HG03103 (cell line): Measurements from ENCODE around the gene CKMT1B.
"Not testable (repeated sequence)": the region's sequence is repeated elsewhere in the genome, so short reads cannot be mapped to it uniquely, and the experiment has no call there.

Source experiments
- ATAC-seq: cut with Tn5 transposase; IDR thresholded peaks from one replicate; pipeline ENCODE4 v1.9.1; 2021; ENCODE audit warnings: low read depth; ENCODE audit not compliant: unreplicated experiment

Gene CKMT1B

DNA sequence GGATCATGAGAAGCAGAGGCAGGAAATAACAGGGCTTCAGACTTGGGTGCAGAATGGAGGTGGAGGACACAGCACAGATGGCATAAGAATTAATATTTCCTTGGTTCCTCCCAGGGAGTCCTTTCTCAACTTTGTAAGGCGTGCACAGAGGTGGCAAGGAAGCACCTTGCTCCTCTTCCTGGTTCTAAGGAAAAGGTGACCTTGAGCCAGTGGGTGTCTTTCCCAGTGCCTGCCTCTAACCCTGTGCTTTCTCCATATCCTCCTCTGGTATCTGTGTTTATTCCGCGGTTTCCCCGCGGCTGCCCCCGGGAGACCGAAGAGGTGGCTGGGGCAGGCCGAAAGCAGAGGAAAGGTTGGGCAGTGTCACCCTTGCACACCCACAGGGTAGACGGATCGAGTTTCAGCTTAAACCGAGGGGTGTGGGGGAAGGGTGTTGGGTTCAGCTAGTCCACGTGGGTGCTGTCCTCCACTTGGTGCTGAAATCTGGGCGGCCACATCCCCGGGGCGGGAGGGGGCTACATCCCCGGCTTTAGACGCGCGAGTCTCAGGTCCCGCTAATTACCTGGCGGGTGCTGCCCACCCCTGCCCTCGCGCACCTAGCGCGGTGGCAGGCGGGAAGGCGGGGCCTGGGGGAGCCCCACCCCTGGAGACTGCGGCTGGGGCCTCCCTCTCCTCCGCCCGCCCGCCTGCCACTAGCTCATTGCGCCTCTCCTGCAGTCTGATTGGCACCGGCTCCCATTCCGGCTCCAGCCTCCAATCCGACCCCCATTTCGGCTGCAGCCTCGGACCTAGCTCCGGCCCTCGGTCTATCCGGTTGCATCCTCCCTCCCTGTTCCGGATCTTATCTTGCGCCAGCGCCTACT lies at the start of gene CKMT1B:
Gene CKMT1B (plus strand): TSS at position 700 of the 863 bp plus-strand sequence. CDS start 192 bp downstream, outside the sequence.
- ATAC-seq, result not testable (repeated sequence)

DNA sequence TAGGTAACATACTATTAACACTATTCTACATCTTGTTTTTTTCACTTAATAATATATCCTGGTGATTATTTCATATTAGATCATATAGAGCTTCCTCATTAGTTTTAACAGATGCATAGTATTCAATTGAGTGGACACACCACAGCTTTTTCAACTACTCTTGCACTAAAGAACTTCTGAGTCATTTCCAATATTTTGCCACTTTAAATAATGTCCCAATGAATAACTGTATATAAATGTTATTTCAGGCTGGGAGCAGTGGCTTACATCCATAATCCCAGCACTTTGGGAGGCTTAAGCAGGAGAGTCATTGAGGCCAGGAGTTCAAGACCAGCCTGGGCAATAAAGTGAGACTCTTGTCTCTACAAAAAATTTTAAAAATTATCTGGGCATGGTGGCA lies 49.6 kb upstream of the CKMT1B start:
- no peak for ATAC-seq

DNA sequence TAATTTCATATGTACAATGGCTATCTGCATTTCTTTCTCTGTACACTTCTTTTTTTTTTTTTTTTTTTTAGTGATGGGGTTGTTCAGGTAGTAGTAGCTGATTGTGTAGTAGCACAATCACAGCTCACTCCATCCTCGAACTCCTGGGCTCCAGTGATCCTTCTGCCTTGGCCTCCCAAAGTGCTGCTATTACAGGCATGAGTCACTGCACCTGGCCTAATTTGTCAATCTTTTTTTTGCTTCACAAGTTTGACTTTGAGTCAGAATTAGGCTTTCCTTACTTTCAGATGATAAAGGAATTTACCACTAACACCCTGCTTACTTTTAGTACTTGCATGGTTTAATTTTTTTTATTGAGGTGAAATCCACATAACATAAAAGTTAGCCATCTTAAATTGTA lies 48.4 kb upstream of the CKMT1B start:
- ATAC-seq, result no peak

DNA sequence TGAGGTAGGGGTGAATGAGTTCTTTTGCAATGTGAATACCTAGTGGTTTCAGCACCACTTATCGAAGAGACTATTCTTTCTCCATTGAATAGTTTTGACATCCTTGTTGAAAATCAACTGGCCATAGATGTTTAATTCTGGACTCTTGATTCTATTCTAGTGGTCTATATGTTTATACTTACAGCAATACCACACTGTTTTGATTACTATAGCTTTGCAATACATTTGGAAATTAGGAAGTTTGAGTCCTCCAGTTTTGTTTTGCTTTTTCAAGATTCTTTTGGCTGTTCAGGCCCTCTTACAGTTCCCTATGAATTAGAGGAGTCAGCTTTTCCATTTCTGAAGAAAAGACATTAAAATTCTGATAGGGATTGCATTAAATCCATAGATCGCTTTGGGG lies 46.3 kb upstream of the CKMT1B start:
- no peak for ATAC-seq

DNA sequence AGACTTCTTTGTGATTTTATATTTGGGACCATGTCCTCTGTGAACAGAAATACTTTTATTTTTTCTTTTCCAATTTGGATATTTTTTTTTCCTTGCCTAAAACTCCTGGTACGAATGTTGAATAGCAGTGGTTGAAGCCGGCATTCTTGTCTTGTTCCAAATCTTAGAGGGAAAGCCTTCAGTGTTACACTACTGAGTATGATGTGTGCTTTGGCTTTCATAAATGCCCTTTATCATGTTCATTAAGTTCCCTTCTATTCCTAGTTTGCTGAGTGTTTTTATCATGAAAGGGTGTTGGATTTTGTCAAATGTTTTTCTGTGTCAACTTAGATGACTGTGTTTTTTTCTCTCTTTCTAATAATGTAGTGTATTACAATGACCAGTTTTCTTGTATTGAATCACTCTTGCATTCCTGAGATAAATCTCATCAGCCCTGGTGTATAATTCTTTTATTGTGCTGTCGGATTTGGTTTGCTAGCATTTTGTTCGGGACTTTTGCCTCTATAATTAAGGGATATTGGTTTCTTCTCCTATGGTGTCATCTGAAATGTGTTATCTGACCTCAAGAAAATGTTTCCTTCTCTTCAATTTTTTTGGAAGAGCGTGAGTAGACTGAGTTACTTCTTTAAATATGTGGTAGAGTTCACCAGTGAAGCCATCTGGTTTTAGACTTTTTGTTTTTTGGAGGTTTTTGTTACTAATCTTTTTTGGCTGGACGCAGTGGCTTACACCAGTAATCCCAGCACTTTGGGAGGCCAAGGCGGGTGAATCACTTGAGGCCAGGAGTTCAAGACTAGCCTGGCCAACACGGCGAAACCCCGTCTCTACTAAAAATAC lies 43.1 kb upstream of the CKMT1B start:
- no peak for ATAC-seq

DNA sequence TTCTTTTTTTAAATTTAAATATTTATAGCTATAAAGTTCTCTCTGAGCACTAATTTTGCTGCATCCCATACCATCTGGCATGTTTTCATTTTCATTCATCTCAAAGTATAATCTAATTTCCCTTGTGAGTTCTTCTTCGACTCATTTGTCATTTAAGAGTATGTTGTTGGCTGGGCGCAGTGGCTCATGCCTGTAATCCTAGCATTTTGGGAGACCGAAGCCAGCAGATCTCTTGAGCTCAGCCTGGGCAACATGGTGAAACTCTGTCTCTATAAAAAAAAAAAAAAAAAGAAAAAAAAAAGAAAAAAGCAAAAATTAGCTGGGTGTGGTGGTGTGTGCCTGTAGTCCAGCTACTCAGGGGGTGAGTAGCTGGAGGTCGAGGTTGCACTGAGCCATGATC lies 41.6 kb upstream of the CKMT1B start:
- no peak for ATAC-seq

DNA sequence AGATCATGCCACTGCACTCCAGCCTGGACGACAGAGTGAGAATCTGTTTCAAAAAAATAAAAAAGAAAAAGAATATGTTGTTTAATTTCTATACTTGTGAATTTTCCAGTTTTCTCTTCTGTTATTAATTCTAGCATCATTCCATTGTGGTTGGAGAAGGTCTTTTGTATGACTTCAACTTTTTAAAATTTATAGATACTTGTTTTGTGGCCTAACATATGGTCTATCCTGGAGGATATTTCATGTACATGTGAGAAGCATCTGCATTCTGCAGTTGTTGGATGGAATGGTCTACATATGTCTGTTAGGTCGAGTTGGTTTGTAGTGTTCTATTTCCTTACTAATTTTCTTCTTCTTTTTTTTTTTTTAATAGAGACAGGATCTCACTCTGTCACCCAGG lies 40.8 kb upstream of the CKMT1B start:
- no peak for ATAC-seq

DNA sequence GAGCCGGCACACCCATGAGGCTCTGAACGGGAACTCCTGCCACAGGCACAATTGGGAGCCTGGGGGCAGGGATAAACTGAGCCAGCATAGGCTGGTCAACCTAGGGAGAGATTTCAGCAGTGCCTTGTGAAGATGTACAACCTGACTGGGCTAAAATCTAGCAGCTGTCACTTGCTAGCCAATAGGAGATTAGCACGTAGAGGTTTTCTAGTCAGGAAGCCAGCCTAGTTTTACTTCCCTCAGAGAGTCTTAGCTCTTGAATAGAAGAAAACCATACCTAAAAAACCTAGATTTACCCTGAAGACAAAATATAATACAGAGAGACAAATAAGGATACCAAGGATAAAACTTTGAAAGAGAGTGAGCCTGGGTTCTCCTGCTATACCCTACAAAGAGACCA lies 31.1 kb upstream of the CKMT1B start:
- ATAC-seq, result not testable (repeated sequence)

DNA sequence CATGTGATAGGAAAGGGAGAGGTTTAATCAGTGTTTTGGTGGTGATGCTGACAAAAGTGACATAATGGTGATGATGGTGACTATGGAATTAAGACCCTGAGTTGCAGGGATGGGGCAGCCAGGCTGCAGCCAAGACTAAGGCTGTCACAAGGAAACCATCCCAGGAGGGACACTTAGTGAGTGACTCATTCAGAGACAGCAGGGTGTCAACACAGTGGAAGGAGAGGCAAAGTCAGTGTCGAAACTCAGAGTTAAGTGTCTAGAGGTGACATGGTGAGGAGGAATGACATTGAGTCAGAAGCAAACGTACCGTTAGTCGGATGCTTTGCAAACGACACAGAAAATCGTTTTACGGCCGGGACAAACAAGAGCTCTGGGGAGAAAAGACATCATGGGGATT lies 30.0 kb upstream of the CKMT1B start:
- not testable (repeated sequence) for ATAC-seq

DNA sequence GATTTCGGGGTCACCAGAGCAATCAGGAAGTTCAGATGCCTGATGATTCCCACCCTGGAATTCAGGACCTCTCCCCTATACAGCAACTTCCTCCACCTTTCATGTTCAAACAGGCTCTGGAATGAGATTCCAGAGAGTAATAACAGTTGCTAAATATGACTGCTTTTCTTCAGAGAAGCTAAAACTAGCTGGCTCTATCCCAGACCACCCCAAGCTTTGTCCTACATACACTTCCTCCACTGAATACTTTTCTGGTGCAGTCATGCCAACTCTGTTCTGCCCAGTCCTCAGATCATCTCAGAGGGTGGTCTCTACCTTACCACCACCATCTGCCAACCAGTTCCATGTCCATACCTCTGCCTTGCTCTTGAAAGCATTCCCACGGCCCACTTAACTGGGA lies 27.2 kb upstream of the CKMT1B start:
- not testable (repeated sequence) for ATAC-seq

DNA sequence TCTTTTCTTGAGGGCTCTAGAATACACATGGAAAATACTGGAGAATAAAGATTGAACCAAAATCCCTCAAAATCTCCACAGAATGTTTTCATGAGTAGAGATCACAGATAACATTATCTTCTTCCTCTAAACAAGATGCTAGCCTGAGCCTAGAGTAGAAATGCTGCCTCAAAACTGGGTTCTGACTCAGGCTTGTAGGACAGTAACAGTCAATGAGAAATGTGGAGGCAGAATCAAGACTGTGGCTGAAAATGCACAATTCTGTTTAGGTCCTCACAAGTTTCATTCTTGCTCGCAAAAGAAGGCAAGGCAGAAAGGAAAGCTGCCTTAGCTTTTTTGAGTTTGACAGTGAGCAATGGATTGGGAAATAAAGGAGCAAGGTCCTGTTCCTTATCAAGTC lies 19.2 kb upstream of the CKMT1B start:
- not testable (repeated sequence) for ATAC-seq

DNA sequence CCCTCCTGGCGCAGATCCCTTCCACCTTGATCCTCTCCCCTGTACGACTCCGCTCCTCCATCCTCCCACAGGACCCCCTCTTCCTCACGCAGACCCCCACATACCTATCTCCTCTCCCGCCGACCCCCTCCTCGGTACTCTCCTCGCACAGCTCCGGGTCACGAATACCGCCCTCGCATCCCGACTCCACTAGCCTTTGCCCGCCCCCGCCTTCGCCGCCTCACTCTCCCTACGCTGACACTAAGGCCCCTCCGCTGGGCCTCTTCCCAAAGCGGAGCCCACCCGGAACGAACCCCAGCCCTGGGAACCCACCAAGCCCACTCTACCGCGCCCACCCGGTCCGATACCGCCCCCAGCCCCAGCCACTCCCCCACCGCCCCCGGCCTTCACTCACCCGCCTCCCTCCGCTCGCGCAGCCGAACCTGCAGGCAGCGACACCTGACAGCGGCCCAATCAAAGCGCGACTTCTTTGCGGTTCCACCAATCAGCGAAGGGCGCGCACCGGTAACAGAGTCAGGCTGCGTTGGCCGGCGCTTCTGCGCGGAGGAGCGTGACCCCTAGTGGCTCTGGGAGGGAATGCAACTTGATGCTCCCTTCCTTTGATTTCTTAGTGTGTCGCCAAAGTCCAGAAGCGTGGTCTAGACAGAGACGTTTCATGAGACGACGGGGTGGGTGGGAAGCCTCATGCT lies 3.9 kb upstream of the CKMT1B start, which contains the start of gene PPIP5K1:
Gene PPIP5K1 (minus strand): TSS at position 431 of the 689 bp plus-strand sequence. CDS start 5,704 bp downstream, outside the sequence.
- peak; percentile 94 for ATAC-seq

DNA sequence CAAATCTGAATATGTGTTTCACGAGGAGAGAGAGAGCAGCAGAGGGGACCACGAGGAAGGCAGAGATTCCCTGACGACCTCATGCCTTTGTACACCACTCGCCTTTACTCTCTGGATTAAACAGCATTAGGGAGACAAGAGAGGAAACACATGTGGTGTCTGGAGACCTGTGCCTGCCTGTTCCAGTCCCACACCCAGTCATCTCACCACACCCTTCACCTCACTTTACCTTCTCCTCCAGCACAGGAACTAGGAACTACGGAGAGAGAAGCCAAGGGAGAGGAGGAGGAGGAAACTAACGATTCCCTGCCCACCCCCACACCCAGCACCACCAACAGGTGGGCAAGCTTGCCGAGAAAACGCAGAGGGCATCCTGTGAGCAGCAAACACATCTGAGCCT lies 986 bp upstream of the CKMT1B start:
- not testable (repeated sequence) for ATAC-seq

DNA sequence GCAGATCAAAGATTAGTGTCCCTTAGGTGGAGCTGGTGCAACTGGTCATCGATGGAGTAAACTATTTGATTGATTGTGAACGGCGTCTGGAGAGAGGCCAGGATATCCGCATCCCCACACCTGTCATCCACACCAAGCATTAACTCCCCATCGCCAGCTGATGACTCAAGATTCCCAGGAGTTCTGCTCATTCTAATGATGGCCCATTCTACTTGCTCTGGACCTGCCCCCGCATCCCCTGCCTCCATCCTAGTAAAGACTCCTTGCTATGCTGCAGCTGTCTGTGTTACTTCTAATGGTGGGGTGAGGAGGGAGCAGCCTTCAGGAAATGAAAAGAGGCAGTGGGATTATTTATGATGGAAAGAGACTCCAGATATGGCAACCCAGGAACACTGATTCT lies 5.3 kb downstream of the CKMT1B start:
- not testable (repeated sequence) for ATAC-seq

DNA sequence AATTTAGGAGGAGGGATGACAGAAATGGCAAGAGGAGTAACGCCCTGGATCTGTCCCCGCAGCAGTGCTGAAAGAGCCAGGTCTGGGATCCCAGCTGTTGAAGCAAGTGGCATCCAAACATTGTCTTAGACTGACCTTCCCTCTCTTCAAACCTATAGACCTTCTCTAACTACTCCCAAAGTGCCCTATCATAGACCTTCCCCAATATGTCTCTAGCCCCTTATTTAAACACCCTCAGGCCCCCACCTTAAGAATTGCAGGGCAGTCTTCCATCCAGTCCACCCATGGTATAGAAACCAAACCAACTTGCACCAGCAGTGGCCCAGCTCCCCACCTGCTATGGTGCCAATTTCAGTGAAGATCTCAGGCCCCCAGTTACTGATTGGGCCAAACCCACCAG lies 6.4 kb downstream of the CKMT1B start:
- ATAC-seq, result not testable (repeated sequence)

DNA sequence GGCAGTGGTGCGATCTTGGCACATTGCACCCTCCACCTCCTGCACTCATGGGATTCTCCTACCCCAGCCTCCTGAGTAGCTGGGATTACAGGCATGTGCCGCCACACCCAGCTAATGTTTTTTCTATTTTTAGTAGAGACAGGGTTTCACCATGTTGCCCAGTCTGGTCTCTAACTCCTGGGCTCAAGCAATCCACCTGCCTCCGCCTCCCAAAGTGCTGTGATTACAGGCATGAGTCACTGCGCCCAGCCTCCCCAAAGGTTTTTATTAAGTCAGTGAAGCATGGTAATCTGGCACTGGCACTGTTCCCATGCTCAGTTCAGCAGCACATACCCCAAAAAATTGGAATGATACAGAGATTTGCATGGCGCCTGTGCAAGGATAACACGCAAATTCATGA lies 8.4 kb downstream of the CKMT1B start:
- not testable (repeated sequence) for ATAC-seq

DNA sequence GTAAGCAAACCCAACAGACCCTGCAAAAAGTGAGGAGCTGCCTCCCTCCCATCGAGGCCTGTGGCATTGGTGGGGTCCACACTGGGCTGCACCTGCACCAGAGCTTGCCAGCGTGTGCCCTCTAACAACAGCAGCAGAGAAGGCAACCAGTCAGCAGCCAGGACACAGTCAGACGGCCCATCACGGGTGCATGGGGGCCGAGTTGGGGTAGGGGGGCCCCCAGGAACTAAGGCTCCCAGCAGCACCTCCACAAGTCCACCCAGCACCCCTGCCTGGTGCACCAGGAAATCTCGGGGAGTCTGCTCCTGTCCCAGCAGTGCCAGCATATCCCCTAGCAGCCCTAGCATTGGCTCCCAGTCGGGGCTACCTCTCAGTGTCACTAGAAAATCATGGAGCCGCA lies 23.9 kb downstream of the CKMT1B start:
- ATAC-seq, result not testable (repeated sequence)

DNA sequence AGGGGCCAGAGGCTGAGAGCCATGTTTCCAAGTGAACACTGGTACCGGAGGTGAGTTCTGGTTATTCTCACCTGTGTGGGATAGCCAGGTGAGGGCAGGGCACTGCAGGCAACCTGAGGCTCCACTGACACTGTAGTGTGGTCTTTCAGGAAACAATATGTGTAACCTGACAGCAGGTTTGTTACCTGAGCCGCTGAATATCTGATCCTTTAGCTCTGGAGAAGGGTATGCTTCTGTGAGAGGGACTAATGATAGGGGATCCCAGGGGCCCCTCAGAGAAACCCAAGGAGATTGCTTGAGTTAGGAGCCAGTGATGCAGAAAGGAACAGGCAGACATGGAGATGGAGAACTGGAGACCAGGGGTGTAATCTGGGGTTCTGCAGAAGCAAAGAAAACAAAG lies 24.9 kb downstream of the CKMT1B start, which contains the start of gene STRC:
Gene STRC (minus strand): TSS at position 101 of the 400 bp plus-strand sequence. CDS start 78 bp downstream, at position 23.
- ATAC-seq, result not testable (repeated sequence)

DNA sequence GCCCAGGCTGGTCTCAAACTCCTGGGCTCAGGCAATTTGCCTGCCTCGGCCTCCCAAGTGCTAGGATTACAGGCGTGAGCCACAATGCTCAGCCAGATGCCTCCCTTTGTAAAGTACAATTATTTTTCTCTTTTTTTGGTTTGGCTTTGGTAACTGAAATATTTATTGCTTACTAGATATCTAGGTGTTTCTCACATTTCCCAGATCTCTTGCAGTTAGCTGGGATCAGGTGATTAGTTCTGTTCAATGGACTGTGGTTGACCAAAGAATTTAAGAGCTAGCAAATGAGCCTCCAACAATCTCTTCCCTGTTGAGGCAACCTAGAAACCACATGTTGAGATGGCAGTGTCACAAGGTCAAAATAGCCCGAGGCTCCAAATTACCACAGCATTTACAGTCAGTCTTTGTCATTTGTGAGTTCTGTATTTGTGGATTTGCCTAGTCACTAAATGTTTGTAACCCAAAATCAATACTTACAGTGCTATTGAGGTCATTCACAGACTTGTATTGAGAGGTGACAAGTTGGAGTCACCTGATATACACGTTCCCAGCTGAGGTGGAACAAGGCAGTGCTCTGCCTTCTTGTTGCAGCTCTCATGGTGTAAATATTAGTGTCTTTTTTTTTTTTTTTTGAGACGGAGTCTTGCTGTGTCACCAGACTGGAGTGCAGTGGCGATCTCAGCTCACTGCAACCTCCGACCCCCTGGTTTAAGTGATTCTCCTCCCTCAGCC lies 28.4 kb downstream of the CKMT1B start:
- not testable (repeated sequence) for ATAC-seq

DNA sequence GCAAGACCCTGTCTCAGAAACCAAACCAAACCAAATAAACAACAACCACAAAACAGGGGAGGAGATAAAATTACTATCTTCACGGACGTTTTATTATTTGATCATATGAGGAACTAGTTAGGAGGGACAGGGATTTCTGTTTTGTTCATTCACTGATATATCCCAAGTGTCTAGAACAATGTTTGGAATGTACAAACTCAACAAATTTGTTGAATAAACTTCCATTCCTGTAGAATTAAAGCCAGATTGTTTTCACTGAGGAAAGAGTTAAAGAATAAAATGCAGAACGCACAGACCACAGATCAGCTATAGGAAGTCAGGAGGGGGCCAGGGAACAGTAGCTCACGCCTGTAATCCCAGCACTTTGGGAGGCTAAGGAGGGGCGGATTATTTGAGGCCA lies 31.3 kb downstream of the CKMT1B start:
- ATAC-seq, result no peak
